IMR-90 (cell line): Measurements from ENCODE around the gene CFAP119. TPM values are rescaled to one million over a fixed set of nuclear protein-coding genes. Genes with fewer than 3 reads are reported as not detected.

Source experiments
- ATAC-seq: fragments of 200-7000 bp; cut with Tn5 transposase; 2 replicates; pipeline ENCODE4 v1.9.1; 2020; ENCODE audit warnings: low read depth, mild to moderate bottlenecking, moderate library complexity
- BruUV-seq: library from RNA; stranded (reverse); fragments of 400-500 nt; replicated peaks from 2 replicates; lab custom pipeline; 2021; lab: Mats Ljungman, UMichigan
- CTCF ChIA-PET: fragments of 300-600 bp; formaldehyde crosslinking; extraction: SDS; loops from one replicate; lab custom pipeline; 2021; ENCODE audit warnings: antibody characterized with exemption; lab: Yijun Ruan, JAX
- POLR2A ChIA-PET: fragments of 300-600 bp; sonication (Branson Sonifier 250); formaldehyde crosslinking; loops from one replicate; lab custom pipeline; 2022; ENCODE audit warnings: antibody characterized with exemption; ENCODE audit not compliant: unreplicated experiment; lab: Charles Lee
- DNase-seq: peaks from one replicate; pipeline ENCODE4 v3.0.0; 2013
- H2AFZ ChIP-seq: replicated peaks from 2 replicates; pipeline ENCODE3; 2013; ENCODE audit warnings: low read length, mild to moderate bottlenecking; ENCODE audit not compliant: poor library complexity
- H2AK5ac ChIP-seq: 2 replicates; pipeline ENCODE4 v1.6.1; 2013; ENCODE audit warnings: low read depth, low read length, inconsistent platforms
- H2AK9ac ChIP-seq: replicated peaks from 2 replicates; pipeline ENCODE3; 2013; ENCODE audit warnings: mild to moderate bottlenecking, low read depth, low read length, moderate library complexity; ENCODE audit not compliant: poor library complexity
- H2BK120ac ChIP-seq: 2 replicates; pipeline ENCODE4 v1.6.1; 2013; ENCODE audit warnings: low read depth, low read length, inconsistent platforms
- H2BK15ac ChIP-seq: 3 replicates; pipeline ENCODE4 v1.6.1; 2013; ENCODE audit warnings: low read depth, low read length, inconsistent platforms
- H2BK20ac ChIP-seq: 2 replicates; pipeline ENCODE4 v1.6.1; 2013; ENCODE audit warnings: low read depth, mild to moderate bottlenecking, inconsistent platforms, low read length, moderate library complexity
- H2BK5ac ChIP-seq: 2 replicates; pipeline ENCODE4 v1.6.1; 2013; ENCODE audit warnings: mild to moderate bottlenecking, low read depth, low read length, inconsistent platforms; ENCODE audit not compliant: poor library complexity, severe bottlenecking
- H3K14ac ChIP-seq: replicated peaks from 2 replicates; pipeline ENCODE4 v1.6.1; 2013; ENCODE audit warnings: low read depth, low read length, inconsistent platforms
- H3K18ac ChIP-seq: 2 replicates; pipeline ENCODE4 v1.6.1; 2013; ENCODE audit warnings: low read depth, low read length, control low read depth
- H3K23ac ChIP-seq: 2 replicates; pipeline ENCODE4 v1.6.1; 2013; ENCODE audit warnings: low read depth, low read length, inconsistent platforms
- H3K27ac ChIP-seq: 2 replicates; pipeline ENCODE4 v1.5.1; 2013; ENCODE audit warnings: mild to moderate bottlenecking, control low read depth, low read length; ENCODE audit not compliant: insufficient read depth
- H3K27me3 ChIP-seq: 2 replicates; pipeline ENCODE4 v1.6.1; 2013; ENCODE audit warnings: low read length; ENCODE audit not compliant: control insufficient read depth, insufficient read depth
- H3K36me3 ChIP-seq: 2 replicates; pipeline ENCODE4 v1.6.1; 2013; ENCODE audit warnings: low read length, mixed read lengths; ENCODE audit not compliant: control insufficient read depth, insufficient read depth
- H3K4ac ChIP-seq: 2 replicates; pipeline ENCODE4 v1.6.1; 2013; ENCODE audit warnings: low read depth, low read length, inconsistent platforms
- H3K4me1 ChIP-seq: 2 replicates; pipeline ENCODE4 v1.6.1; 2013; ENCODE audit warnings: low read length, mixed read lengths; ENCODE audit not compliant: control insufficient read depth, insufficient read depth
- H3K4me2 ChIP-seq: 2 replicates; pipeline ENCODE4 v1.6.1; 2013; ENCODE audit warnings: low read depth, mild to moderate bottlenecking, control low read depth, low read length, moderate library complexity
- H3K4me3 ChIP-seq: 2 replicates; pipeline ENCODE4 v1.5.1; 2013; ENCODE audit warnings: low read depth, mild to moderate bottlenecking, control low read depth, low read length, moderate library complexity; ENCODE audit not compliant: insufficient read depth
- H3K56ac ChIP-seq: 2 replicates; pipeline ENCODE4 v1.6.1; 2013; ENCODE audit warnings: low read length, inconsistent platforms; ENCODE audit not compliant: insufficient read depth; ENCODE audit errors: extremely low read depth
- H3K79me1 ChIP-seq, 2 experiments: 2 replicates each; pipeline ENCODE4 v1.6.1; 2013; ENCODE audit warnings: low read length in 2 of 2, inconsistent platforms in 1 of 2, low read depth in 1 of 2
- H3K9ac ChIP-seq: 2 replicates; pipeline ENCODE4 v1.6.1; 2013; ENCODE audit warnings: low read depth, low read length, control low read depth
- H3K9me1 ChIP-seq: 2 replicates; pipeline ENCODE4 v1.6.1; 2013; ENCODE audit warnings: low read length, inconsistent platforms; ENCODE audit not compliant: insufficient read depth
- H3K9me3 ChIP-seq: 2 replicates; pipeline ENCODE4 v1.6.1; 2013; ENCODE audit warnings: low read length; ENCODE audit not compliant: control insufficient read depth, insufficient read depth
- H4K20me1 ChIP-seq: 2 replicates; pipeline ENCODE4 v1.6.1; 2013; ENCODE audit warnings: low read length, inconsistent platforms; ENCODE audit not compliant: insufficient read depth
- H4K5ac ChIP-seq: 2 replicates; pipeline ENCODE4 v1.6.1; 2013; ENCODE audit warnings: mild to moderate bottlenecking, low read depth, low read length, control low read depth
- H4K8ac ChIP-seq, 2 experiments: 2 replicates each; pipeline ENCODE4 v1.6.1; 2013; ENCODE audit warnings: low read depth in 2 of 2, low read length in 2 of 2, control low read depth in 1 of 2, inconsistent platforms in 1 of 2
- H4K91ac ChIP-seq: 2 replicates; pipeline ENCODE4 v1.6.1; 2013; ENCODE audit warnings: low read depth, low read length, inconsistent platforms; ENCODE audit not compliant: insufficient read depth
- RCOR1 ChIP-seq: IDR thresholded peaks from 2 replicates; pipeline ENCODE4 v1.6.1; 2012; ENCODE audit warnings: mild to moderate bottlenecking, low read length, improper control_type of control experiment; ENCODE audit not compliant: insufficient replicate concordance
- WGBS, 2 experiments: methylation state at CpG; one replicate each; pipeline versions ENCODE4 v1.1.5 to v1.1.7; 2013; ENCODE audit warnings: missing lambda C conversion rate in 2 of 2; ENCODE audit not compliant: insufficient read length in 1 of 2; ENCODE audit errors: extremely low coverage in 2 of 2; 5-methylcytosine and 5-hydroxymethylcytosine counted together
- dilution Hi-C: fragments of 300-500 bp; cut with HindIII; formaldehyde crosslinking; loops from one replicate; pipeline ENCODE4 v1.14.3; 2018; ENCODE audit warnings: low sequenced_read_pairs; ENCODE audit not compliant: unreplicated experiment
- in situ Hi-C: fragments of 300-500 bp; cut with MboI; formaldehyde crosslinking; loops from 3 replicates; pipeline ENCODE4 v1.14.3; 2019; ENCODE audit warnings: low sequenced_read_pairs, inconsistent platforms, mixed read lengths
- intact Hi-C: fragments of 100-400 bp; cut with micrococcal nuclease; formaldehyde crosslinking; loops from 2 replicates; pipeline ENCODE4 v1.10.0; 2022
- polyA plus RNA-seq, 3 experiments: library from polyadenylated mRNA; depleted of rRNA; stranded (reverse); fragments of >200 nt; gene quantifications; 2 replicates each; pipeline ENCODE4 v1.2.3, GENCODE V29; 2012; ENCODE audit warnings: low replicate concordance in 1 of 3
- total RNA-seq: library from RNA; depleted of rRNA; stranded (reverse); fragments of >200 nt; gene quantifications from 2 replicates; pipeline ENCODE4 v1.2.3, GENCODE V29; 2012

Gene CFAP119
- total and polyA plus RNA-seq, 2 of the 4 experiments (the other 2 are of a cell fraction): 0.90 to 7.6 TPM

DNA sequence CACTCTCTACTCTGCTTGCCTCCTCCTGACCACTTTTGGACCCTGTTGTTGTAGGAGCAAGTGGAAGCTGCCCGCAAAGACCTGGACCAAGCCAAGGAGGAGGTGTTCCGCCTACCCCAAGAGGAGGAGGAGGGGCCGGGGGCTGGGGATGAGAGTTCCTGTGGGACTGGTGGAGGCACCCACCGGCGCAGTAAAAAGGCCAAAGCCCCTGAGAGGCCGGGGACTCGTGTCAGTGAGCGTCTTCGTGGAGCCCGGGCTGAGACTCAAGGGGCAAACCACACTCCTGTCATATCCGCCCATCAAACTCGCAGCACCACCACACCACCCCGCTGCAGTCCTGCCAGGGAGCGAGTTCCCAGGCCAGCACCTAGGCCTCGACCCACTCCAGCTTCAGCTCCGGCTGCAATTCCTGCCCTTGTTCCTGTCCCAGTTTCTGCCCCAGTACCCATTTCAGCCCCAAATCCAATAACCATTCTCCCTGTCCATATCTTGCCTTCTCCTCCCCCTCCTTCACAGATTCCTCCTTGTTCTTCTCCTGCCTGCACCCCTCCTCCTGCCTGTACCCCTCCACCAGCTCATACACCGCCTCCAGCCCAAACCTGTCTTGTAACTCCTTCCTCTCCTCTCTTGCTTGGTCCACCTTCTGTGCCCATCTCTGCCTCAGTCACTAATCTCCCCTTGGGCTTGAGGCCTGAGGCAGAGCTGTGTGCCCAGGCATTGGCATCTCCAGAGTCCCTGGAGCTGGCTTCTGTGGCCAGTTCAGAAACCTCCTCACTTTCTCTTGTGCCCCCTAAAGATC, 24.7 kb downstream of the CFAP119 start:
- no peaks in the 10 kb centered on the region for H3K9me3 ChIP-seq
- ATAC-seq (no peak), DNase-seq (no peak)
- H3K18ac ChIP-seq: no peak overlapping the region
- intact Hi-C loops: no loop called here
- in situ Hi-C loops: no loop called here
- ChIA-PET CTCF (no interaction called here), POLR2A (no interaction called here)
- peaks cover 14% of the 10 kb centered on the region for H3K4me1 ChIP-seq
- peaks cover 14% of the 10 kb centered on the region for H3K9me1 ChIP-seq
- H3K4me3 ChIP-seq: no peak overlapping the region
- H3K36me3 ChIP-seq: peaks cover 64% of the 10 kb centered on the region
- H3K56ac ChIP-seq: no peak overlapping the region
- H2AK9ac ChIP-seq: no peak overlapping the region
- no peak overlapping the region for H2BK120ac ChIP-seq
- H2AFZ ChIP-seq: no peak overlapping the region
- H3K9ac ChIP-seq: no peak overlapping the region
- dilution Hi-C loops: no loop called here
- no peak for TF ChIP-seq RCOR1
- H4K20me1 ChIP-seq: peaks cover 8% of the 10 kb centered on the region; the same call in 1 of the 2 replicates
- H4K5ac ChIP-seq: no peak overlapping the region
- no peak overlapping the region for H3K23ac ChIP-seq
- no peak overlapping the region for H2AK5ac ChIP-seq
- H4K8ac ChIP-seq: no peak overlapping the region
- H3K4me2 ChIP-seq: no peak overlapping the region
- peaks cover 11 to 44% of the 10 kb centered on the region in 2 experiments for H3K79me1 ChIP-seq
- no peak overlapping the region for H3K27ac ChIP-seq
- no peak overlapping the region for H3K14ac ChIP-seq
- no peak overlapping the region for H2BK20ac ChIP-seq
- no TSS peak for BruUV-seq
- no peaks in the 10 kb centered on the region for H3K27me3 ChIP-seq
- no peak overlapping the region for H3K4ac ChIP-seq
- no peak overlapping the region for H4K91ac ChIP-seq
- H2BK5ac ChIP-seq: no peak overlapping the region
- WGBS, 2 experiments: 94% methylated on average over 11 of the region's 17 CpGs; no CpG with 5 or more reads in 1 of the 2 experiments
- no peak overlapping the region for H2BK15ac ChIP-seq
